ENCODE results near the gene OR1L6.

DNA sequence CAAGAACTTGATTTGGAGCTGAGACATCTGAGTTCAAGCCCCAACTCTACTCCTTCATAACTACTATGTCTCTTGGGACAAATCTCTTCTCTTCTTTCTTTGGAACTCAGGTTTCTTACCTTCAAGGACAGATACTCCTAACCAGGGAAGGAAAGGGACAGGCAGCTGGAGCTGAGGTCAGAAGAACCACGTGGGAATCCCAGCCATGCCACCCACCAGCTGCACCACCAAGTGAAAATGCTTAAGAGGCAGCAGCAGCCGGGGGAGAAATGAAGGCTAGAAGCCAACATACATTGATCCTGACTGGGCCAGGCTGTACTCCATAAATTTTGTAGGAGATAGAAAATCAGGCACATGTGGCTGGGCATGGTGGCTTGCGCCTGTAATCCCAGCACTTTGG is 37.1 kb downstream of the OR1L6 start:
- TF ChIP-seq, protein P1, sequence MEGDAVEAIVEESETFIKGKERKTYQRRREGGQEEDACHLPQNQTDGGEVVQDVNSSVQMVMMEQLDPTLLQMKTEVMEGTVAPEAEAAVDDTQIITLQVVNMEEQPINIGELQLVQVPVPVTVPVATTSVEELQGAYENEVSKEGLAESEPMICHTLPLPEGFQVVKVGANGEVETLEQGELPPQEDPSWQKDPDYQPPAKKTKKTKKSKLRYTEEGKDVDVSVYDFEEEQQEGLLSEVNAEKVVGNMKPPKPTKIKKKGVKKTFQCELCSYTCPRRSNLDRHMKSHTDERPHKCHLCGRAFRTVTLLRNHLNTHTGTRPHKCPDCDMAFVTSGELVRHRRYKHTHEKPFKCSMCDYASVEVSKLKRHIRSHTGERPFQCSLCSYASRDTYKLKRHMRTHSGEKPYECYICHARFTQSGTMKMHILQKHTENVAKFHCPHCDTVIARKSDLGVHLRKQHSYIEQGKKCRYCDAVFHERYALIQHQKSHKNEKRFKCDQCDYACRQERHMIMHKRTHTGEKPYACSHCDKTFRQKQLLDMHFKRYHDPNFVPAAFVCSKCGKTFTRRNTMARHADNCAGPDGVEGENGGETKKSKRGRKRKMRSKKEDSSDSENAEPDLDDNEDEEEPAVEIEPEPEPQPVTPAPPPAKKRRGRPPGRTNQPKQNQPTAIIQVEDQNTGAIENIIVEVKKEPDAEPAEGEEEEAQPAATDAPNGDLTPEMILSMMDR (IDR thresholded peaks at IDR 0.05), result no peak
- TF ChIP-seq POLR2A (IDR thresholded peaks at IDR 0.05), result no peak

Measured in adrenal gland (tissue), 5 donors.